HG03175 (cell line): ENCODE data around the gene TOMM5.

Experiments used
- ATAC-seq: cut with Tn5 transposase; IDR thresholded peaks from one replicate; pipeline ENCODE4 v1.9.1; 2021; ENCODE audit warnings: mild to moderate bottlenecking, moderate library complexity; ENCODE audit not compliant: unreplicated experiment

TOMM5 gene

DNA sequence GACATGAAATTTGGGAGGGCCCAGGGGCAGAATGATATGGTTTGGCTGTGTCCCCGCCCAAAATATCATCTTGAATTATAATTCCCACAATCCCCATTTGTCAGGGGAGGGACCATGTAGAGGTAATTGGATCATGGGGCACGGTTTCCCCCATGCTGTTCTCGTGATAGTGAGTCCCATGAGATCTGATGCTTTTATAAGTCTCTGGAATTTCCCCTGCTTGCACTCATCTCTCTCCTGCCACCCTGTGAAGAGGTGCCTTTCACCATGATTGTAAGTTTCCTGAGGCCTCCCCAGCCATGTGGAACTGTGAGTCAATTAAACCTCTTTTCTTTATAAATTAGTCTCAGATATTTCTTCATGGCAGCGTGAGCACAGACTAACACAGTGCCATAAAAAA, 27.5 kb downstream of the TOMM5 start:
- no peak for ATAC-seq

DNA sequence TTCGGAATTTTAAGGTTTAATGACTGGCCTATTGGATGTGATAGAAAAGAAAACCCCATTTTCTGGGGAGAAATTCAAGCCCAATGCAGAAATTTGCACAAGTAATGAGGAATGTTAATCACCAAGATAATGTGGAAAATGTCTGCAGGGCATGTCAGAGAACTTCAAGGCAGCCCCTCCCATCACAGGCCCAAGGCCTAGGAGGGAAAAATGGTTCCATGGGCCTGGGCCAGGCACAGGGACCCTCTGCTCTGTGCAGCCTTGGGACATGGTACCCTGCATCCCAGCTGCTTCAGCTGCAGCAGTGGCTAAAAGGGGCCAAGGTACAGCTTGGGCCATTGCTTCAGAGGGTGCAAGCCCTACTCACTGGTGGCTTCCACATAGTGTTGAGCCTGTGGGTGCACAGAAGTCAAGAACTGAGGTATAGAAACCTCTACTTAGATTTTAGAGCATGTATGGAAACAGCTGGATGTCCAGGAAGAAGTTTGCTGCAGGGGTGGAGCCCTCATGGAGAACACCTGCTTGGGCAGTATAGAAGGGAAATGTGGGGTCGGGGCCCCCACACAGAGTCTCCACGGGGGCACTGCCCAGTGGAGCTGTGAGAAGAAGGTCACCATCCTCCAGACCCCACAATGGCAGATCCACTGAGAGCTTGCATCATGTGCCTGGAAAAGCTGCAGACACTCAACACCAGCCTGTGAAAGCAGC, 28.4 kb downstream of the TOMM5 start:
- no peak for ATAC-seq

DNA sequence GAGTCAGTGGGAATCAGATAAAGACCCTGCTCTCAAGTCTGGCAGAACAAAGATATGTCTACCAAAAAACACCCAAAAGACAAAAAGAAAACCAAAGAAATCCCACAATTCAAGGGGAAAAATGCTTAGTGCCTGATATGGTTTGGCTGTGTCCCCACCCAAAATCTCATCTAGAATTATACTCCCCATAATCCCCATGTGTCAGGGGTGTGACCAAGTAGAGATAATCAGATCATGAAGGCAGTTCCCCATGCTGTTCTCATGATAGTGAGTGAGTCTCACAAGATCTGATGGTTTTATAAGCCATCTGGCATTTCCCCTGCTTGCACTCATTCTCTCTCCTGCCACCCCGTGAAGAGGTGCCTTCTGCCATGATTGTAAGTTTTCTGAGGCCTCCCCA, 29.6 kb downstream of the TOMM5 start:
- no peak for ATAC-seq

DNA sequence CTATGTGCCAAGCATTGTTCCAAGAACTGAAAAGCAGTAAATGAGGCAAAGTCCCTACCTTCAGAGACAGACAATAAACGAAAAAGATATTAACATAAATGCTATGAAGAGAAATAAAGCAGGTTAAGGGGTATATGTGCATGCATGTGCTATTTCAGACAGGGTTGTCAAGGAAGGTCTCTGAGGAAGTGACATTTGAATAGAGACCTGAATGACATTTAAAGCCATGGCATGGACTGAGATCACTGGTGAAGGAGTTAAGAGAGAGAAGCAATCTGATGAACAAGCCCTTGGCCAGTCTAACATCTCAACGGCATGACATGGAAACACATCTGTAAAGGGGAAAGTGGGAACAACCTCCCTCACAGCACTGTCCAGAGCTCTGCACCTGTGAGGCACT, 30.7 kb downstream of the TOMM5 start:
- no peak for ATAC-seq

DNA sequence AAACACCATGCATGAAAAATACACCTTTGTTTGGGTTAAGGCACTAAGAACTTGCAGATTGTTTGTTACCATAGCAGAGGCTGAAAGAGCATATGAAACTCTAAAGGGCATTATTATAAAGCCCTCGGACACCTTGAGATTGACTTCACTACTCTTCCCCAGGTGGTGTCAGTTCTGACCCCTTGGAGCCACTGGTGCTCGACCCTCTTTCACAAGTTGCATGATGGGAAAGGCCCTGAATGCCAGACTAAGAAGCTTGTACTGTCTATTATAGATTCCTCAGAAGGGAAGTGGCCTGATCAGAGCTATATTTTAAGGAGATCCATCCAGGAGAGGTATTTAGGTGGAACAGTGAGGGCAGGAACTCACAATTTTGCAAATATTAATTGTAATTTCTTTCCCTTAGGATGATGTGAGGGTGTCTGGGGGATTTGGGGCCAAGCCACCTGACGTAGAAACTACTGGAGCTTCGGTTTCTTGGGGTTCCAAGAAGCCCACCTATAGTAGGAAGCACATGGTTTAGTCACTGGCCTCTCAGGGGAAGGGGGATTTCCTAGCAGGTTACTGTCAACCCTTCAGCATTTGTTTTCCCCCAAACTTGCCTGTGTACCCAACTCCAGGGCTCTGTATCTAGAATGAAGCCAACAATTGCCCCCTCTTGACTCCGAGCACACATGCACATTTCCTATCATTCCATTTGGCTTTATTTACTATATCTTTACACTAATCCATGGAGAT, 32.4 kb downstream of the TOMM5 start:
- ATAC-seq, result no peak

DNA sequence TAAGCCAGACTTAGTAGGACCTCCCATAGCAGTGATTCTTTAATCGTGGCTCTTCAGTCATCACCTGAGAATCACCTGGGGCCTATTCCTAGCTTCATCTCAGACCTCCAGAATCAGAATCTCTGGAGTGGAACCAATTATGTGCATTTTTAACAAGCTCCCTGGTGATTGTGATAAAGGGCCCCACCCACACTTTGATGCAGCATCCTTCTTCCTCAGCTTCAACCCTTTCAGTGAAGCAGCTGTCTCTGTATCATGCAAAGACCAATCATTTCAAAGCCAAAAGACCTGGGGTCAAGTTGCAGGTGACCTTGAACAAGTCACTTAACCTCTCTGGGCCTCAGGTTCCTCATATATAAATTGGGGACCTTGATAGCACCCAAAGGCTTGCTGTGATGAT, 33.3 kb downstream of the TOMM5 start:
- no peak for ATAC-seq

DNA sequence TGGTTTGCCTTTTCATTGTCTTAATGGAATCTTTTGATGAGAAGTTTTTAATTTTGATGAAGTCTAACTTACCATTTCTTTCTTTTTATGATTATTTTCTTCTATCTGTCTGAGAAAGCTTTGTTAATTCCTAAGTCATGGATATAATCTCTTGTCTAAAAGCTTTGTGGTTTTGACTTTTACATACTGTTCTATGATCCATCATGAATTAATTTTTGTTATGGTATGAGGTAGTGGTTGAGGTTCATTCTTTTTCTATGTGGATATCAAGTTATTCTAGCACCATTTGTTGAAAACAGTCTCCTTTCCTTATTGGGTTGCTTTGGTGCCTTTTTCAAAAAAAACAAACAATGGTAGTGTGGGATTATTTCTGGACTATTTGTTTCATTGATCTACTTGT, 36.6 kb downstream of the TOMM5 start:
- ATAC-seq, result no peak

DNA sequence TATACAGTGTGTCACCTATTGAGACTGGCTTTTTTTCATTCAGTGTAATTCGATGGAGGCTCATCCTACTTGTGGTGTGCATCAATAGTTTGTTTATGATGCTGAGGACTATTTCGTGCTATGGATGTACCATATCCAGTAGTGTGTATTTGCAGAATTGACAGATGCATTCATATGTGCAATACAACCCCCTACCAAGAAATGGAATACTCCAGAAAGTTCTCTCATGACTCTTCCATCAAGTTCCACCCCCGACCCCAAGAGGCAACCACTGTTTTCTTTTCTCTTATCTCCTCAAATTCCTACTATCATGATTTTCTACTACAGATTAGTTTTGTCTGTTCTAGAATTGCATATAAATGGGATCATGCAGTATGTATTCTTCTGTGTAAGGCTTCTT, 38.1 kb downstream of the TOMM5 start:
- ATAC-seq, result no peak

DNA sequence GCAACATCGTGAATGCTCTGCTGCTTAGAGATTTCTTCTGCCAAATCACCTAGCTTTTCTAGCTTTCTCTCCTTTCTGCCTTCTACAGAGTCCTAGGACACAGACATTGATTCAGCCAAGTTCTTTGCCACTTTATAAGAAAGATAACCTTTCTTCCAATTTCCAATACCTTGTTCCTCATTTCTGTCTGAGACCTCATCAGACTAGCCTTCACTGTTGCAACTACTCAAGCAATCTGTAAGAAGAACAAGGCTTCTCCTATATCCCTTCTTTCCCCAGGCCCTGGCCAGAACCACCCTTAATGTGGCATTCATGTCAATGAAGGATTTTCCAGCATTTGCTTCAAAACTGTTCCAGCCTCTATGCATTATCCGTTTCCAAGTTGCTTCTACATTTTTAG, 40.5 kb downstream of the TOMM5 start:
- ATAC-seq, result no peak

DNA sequence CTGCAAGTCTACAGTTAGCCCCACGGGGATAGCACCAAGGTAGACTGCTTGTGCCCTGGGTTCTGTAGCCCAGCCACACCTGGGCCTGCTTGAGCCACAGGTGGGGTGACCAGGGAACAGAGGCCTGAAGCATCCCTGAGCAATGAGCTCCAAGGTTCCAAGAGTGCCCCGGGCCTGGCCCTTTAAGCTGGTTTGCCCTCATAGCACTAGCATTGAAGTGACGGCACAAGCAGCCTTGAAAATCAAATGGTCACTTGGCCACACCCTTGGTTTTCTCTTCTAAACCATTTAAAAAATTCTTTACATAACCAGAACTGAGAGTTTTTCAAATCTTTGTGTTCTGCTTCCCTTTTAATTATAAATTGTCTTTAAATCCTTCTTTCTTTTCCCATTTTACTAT, 40.9 kb downstream of the TOMM5 start:
- ATAC-seq, result no peak

DNA sequence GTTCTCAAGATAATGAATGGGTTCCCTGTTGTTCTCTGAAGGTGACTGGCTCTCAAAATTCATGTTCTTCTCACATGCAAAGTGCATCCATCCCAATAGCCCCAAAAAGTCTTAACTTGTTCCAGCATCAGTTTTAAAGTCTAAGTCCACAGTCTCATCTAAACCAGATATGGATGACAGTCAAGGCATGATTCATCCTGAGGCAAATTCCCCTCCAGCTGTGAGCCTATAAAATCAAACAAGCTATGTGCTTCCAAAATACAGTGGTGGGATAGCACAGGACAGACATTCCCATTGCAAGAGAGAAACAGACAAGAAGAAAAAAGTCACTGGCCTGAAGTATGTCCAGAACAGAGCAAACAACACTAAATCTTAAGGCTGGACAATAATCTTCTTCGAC, 41.6 kb downstream of the TOMM5 start:
- no peak for ATAC-seq

DNA sequence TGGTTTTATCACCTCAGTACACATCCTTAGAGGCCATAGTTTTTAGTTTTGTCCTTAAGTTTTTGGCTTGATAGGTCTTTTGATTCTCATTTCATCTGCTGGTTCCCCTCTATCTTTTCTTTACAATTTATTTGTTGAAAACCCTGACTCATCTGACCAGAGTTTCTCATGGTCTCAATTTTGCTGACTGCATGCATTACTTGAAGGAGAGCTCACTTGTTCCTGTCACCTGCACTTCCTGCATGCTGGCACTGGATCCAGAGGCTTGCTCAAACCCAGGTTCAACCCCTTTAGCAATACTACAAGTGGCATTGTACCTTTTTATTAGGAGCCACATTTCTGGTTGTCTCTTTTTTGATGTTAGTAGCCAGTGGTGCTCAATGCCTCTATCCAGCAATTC, 42.9 kb downstream of the TOMM5 start:
- no peak for ATAC-seq

DNA sequence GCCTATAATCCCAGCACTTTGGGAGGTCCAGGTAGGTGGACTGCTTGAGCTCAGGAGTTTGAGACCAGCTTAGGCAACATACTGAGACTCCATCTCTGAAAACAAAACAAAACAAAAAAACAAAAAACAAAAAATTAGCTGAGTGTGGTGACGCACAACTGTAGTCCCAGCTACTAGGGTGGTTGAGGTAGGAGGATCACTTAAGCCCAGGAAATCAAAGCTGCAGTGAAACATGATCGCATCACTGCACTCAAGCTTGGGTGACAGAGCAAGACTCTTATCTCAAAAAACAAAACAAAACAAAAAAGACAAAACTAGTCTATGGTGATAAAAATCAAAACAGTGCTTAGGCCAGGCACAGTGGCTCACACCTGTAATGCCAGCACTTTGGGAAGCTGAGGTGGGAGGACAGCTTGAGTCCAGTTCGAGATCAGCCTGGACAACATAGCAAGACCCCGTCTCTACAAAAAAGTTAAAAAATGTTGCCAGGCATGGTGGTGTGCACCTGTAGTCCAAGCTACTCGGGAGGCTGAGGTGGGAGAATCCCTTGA, 45.0 kb downstream of the TOMM5 start:
- no peak for ATAC-seq

DNA sequence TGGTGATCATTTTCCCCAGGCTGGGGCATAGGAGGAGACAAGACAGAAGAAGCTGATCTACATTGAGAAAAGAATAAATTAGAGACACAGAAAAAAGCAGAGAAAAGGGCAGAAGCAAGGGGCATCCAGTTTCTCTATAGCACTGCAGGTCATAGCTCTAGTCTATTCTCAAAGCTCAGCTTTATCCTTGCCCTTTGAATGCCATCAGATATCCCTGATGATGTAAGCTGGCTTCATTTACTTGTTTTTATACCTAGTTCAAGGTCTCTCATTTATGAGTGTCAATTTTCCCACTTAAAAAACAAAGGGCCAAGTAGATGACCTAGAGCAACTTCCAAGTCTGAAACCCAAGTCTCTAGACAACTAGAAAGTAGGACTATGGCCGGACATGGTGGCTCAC, 48.9 kb downstream of the TOMM5 start:
- no peak for ATAC-seq

DNA sequence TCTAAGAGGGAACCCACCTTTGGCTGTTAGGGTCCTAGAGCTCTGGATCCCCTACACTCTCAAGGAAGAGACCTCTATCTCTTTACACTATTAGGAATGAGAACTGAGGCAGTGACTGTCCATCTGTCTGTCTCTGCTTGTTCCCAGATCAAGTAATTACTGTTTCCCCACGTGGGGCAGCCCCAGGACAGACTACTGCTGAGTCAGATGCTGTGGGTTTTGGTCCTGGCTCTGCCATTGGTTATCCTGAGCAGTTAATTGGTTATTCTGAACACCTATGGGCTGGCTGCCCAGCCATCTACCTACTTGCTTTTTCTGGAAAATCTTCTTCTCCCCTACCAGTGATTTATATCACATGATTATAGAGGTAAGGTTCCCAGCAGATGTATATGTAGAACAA, 49.5 kb downstream of the TOMM5 start:
- no peak for ATAC-seq

DNA sequence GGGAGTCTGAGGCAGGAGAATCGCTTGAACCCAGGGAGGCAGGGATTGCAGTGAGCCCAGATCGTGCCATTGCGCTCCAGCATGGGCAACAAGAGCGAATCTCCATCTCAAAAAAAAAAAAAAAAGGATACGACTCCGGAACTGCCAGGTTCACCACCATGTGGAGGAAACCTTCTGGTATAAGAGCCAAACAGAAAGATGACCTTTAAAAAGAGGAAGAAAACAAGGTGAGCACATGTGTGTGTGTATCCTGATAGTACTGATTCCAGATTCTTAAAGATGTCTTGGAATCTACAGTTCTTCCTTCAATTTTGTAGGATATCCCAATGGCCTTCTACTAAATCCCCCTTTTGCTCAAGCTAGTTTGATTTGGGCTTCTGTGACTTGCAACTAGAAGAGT, 49.9 kb downstream of the TOMM5 start:
- no peak for ATAC-seq

DNA sequence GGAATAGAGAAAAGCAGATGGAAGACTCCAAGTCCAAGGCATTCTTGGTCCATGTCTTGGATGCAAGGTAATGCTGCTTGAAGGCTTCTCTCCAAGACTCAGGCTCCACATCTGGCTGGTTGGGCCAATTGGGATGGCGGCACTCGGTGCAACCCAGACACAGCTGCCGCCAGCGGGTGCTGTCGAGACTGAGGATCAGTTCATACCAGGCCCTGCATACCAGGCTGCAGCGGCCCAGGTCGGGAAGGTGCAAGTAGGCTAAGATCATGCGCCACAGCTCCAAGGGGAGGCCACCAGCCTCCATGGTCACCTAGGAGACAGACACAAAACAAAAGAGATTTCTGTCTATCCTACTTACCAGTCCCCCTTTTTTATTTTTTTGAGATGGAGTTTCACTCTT, 50.9 kb downstream of the TOMM5 start:
- no peak for ATAC-seq

DNA sequence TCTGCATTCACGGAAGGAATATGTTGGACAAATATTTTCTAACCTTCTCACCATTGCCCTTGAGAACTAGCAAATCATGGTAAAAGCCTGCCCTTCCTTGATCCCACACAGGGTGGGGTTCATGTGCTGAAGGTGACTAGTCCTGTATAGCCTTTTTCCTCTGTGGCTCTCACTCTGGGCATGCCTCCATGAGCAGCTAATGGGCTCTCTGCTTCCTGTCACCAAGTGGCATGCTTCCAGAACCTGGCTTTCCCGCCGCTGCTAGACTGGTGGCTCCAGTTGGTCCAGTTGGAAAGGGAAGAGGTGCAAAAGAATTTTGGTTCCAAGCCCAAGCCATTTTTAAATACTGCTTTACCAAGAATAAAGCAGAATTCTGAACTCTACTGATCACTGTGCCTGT, 51.8 kb downstream of the TOMM5 start:
- ATAC-seq, result no peak

DNA sequence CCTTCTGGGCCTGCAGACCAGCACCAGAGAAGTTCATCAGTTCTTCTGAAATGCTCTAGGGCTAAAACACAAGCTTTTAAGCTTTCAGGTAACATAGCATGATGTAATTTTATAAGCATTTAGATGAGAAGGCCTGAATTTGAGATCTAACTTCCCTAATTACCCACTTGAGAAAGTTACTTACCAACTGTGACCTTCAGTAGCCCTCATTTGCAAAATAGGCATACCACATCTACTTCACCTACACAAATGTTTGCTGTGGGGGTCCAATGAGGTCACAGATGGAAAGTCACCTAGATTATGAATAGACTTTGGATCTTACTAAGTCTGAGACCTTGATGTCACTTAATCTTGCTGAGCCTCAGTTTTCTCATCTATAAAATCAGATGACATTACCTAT, 52.8 kb downstream of the TOMM5 start:
- no peak for ATAC-seq
